ENCODE measurements around the gene RALGAPA2. TPM values are rescaled to one million over a fixed set of nuclear protein-coding genes. Genes with fewer than 3 reads are reported as not detected.

Gene RALGAPA2
- total and polyA plus RNA-seq, 2 experiments from 2014 or later: 13.1 to 43.4 TPM

GRCh38 chr20:20680991-20681508 lies 31.4 kb downstream of the RALGAPA2 start:
- H3K27ac ChIP-seq (ENCODE audit: low read depth): no peak overlapping the region
- no peaks in the 10 kb centered on the region for H3K36me3 ChIP-seq (ENCODE audit: insufficient read depth)
- no peak overlapping the region for H3K4me2 ChIP-seq
- no peak for TF ChIP-seq REST (IDR thresholded peaks at IDR 0.05; ENCODE audit: unreplicated experiment)
- no peak for TF ChIP-seq CREB1 (CRISPR knock-in tag; IDR thresholded peaks at IDR 0.05; ENCODE audit: low read depth)
- no peak for TF ChIP-seq JUNB (IDR thresholded peaks at IDR 0.05; ENCODE audit: unreplicated experiment)
- TF ChIP-seq NANOG (IDR thresholded peaks at IDR 0.05; ENCODE audit: borderline replicate concordance): no peak
- no peaks in the 10 kb centered on the region; the same call in 1 of the 2 replicates for H3K4me1 ChIP-seq (ENCODE audit: insufficient read depth)
- no peaks in the 10 kb centered on the region for H3K9me2 ChIP-seq (ENCODE audit: insufficient read depth)
- Mint-ChIP-seq H3K4me3 (no peak overlapping the region), H3K27me3 (ENCODE audit: insufficient read depth, low read depth, poor library complexity) (no peaks in the 10 kb centered on the region), H3K4me1 (peaks cover 13% of the 10 kb centered on the region), H3K27ac (no peak overlapping the region; the same call in 1 of the 2 replicates), H3K9me3 (no peaks in the 10 kb centered on the region), H3K36me3 (ENCODE audit: low read depth) (peaks cover 5% of the 10 kb centered on the region)
- peaks cover 45% of the 10 kb centered on the region for H3K79me2 ChIP-seq (replicated peaks; ENCODE audit: insufficient read depth)
- no peaks in the 10 kb centered on the region for H4K20me1 ChIP-seq (replicated peaks; ENCODE audit: insufficient read depth)
- H3K4me3 ChIP-seq: no peak overlapping the region
- no peak for DNase-seq (ENCODE audit: low spot score)
- H3F3A ChIP-seq (replicated peaks; ENCODE audit: low read depth): no peaks in the 10 kb centered on the region
- H2AFZ ChIP-seq: no peak overlapping the region
- no peaks in the 10 kb centered on the region for H3K27me3 ChIP-seq (ENCODE audit: insufficient read depth)
- ATAC-seq: peak; percentile 34; the same call in 2 of the 3 replicates

GRCh38 chr20:20679316-20679715 lies 33.1 kb downstream of the RALGAPA2 start:
- no peaks in the 10 kb centered on the region; the same call in 1 of the 2 replicates for H3K4me1 ChIP-seq (ENCODE audit: insufficient read depth)
- Mint-ChIP-seq H3K27me3 (ENCODE audit: insufficient read depth, low read depth, poor library complexity) (no peaks in the 10 kb centered on the region), H3K4me1 (peaks cover 13% of the 10 kb centered on the region), H3K9me3 (no peaks in the 10 kb centered on the region), H3K36me3 (ENCODE audit: low read depth) (peaks cover 5% of the 10 kb centered on the region), H3K27ac (no peak overlapping the region), H3K4me3 (no peak overlapping the region)
- DNase-seq (ENCODE audit: low spot score) (no peak), ATAC-seq (no peak)
- H2AFZ ChIP-seq: no peak overlapping the region
- no peaks in the 10 kb centered on the region for H3K36me3 ChIP-seq (ENCODE audit: insufficient read depth)
- no peaks in the 10 kb centered on the region for H3F3A ChIP-seq (replicated peaks; ENCODE audit: low read depth)
- H4K20me1 ChIP-seq (replicated peaks; ENCODE audit: insufficient read depth): no peaks in the 10 kb centered on the region
- TF ChIP-seq CREB1 (CRISPR knock-in tag; IDR thresholded peaks at IDR 0.05; ENCODE audit: low read depth) (no peak), REST (IDR thresholded peaks at IDR 0.05; ENCODE audit: unreplicated experiment) (no peak), EZH2phosphoT487 (IDR thresholded peaks at IDR 0.05; ENCODE audit: unreplicated experiment) (no peak), STAT1 (IDR thresholded peaks at IDR 0.05; ENCODE audit: unreplicated experiment) (no peak), POLR2AphosphoS5 (IDR thresholded peaks at IDR 0.05; ENCODE audit: low read depth) (no peak), JUNB (IDR thresholded peaks at IDR 0.05; ENCODE audit: unreplicated experiment) (no peak), NANOG (IDR thresholded peaks at IDR 0.05; ENCODE audit: borderline replicate concordance) (no peak), EZH2 (IDR thresholded peaks at IDR 0.05; ENCODE audit: low read depth, unreplicated experiment) (no peak)
- H3K4me3 ChIP-seq: no peak overlapping the region
- H3K4me2 ChIP-seq: no peak overlapping the region
- no peaks in the 10 kb centered on the region for H3K9me2 ChIP-seq (ENCODE audit: insufficient read depth)
- peaks cover 30% of the 10 kb centered on the region for H3K79me2 ChIP-seq (replicated peaks; ENCODE audit: insufficient read depth)
- H3K27me3 ChIP-seq (ENCODE audit: insufficient read depth): no peaks in the 10 kb centered on the region
- H3K27ac ChIP-seq (ENCODE audit: low read depth): no peak overlapping the region
